HG03039 (cell line): Measurements from ENCODE around the gene DOCK9.
"Not testable (repeated sequence)": the region's sequence is repeated elsewhere in the genome, so short reads cannot be mapped to it uniquely, and the experiment has no call there.

ENCODE experiments used
- ATAC-seq: cut with Tn5 transposase; IDR thresholded peaks from one replicate; pipeline ENCODE4 v1.9.1; 2021; ENCODE audit warnings: mild to moderate bottlenecking, moderate library complexity; ENCODE audit not compliant: unreplicated experiment

The DOCK9 gene

DNA sequence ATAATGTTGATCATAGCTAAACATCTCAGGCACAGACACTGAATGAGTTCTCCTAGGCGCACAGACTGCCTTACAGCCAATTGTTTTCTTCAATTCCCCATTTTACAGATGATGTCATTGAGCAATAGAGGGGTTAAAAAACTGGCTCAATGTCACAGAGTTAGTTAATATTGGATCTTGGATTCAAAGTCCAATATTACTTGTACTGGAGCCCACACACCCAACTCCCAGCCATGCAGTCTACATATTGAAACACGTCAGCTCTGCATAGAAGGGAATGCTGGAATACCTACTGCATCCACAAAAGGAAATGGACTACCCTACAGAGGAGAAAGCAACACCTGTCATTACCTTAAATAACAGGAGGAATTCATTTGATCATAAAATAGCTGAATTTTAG, 149.2 kb downstream of the DOCK9 start:
- no peak for ATAC-seq

GRCh38 chr13:98827449-98827848, 150.4 kb downstream of the DOCK9 start:
- ATAC-seq: no peak

- no peak for ATAC-seq
Observed at GRCh38 chr13:98826146-98826545, 151.7 kb downstream of the DOCK9 start.

DNA sequence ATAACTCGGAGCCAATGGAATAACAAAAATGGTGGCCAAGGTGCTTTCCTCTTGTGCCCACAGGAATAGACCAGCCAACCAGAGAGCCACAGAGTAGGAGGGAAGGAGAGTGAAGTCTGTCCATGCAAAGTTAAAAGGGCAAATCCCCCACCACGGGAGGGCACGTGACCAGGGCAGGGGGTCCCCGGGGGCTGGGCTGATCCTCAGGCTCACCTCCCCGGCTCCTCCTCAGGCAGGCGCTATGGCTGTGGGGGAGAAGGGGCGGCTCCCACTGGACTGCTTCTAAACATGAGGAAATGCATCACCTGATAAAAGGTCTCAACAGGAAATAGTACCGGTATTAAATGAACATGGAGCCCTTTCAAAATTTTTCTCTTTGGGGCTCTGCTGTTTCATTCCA, 152.2 kb downstream of the DOCK9 start:
- ATAC-seq: no peak

DNA sequence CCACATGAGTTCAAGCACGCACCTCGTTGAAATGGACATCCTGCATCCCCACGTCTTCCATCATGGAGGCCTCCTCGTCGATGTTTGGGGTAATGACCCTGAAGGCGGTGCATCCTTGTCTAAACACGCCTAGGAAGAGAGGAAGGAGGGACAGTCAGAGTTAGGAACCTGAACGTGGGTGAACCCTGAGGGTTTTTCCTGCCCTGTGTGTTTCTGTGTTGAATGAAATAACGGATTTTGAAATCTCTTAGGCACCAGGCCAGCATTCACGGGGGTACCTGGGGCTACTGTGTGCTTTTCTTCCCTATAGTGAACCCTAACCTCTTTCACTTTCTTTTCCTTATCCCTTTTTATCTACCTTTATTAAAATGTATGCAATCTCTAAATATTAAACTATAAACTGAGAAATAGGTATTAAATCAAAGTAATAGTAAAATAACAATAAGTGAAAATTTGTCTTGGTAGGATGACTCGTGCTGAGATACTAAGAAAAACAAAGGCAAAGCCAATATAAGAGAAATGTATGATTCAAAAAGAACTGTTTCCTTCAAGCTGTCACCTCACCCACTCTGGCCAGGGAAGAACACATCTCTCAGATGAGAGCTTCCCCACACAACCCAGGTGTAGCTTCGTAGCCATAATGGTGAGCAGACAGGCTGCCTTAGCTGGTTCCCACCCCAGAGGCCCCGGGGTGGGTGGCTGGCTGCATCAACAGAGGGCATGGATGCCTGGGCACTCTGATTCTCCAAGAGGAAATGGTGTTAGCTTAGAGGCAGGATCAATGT, 153.3 kb downstream of the DOCK9 start:
- ATAC-seq: no peak

- no peak for ATAC-seq
Observed at GRCh38 chr13:98823442-98823841, 154.4 kb downstream of the DOCK9 start.

DNA sequence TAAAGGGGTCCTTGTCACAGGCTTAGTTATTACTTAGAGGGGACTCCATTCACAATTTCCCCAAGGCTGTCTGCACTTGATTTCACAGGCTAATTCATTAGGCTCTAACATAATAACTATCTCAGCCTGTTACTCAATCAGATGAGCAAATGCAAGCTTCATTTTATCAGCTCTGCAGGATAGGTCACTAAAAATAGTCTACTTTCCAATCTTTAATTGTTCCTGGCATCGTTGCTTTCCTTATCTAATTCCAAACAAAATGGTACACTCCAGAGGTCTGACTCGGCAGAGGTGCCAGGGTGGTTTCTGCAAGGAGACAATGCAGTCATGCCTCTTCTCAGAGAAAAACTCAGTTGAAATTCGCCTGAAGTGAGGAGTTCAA, 155.6 kb downstream of the DOCK9 start:
- no peak for ATAC-seq

GRCh38 chr13:98821372-98822224, 156.3 kb downstream of the DOCK9 start:
- no peak for ATAC-seq

DNA sequence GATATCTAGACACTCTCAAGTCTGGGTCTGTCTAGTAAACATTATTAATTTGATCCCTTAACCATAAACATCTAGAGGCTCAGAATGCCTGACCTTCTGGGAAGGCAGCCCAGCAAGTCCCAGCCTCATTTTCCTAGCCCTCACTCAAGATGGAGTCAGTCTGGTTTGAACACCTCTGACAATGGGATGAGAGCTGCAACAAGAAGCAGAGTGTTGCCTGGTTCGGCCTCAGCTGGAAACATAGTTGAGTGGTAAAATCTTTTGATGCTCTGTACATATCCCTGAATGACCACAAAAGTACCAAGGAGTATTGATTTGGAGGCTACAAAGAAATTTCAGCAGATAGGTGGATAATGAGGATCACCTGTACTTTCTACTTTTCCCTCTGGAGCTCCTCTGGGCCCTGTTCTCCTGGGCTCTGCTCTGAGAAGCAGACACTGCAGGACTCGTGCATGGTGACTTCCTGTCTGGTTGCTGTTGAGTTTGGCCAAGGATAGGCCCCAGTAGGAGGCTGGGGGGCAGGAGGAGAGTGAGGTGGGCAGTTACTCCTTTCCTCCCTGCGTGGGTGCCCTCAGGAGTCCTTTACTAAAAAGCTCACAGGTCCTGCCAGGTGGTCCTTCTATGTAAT, 157.0 kb downstream of the DOCK9 start:
- ATAC-seq: no peak

GRCh38 chr13:98820300-98820699, 157.6 kb downstream of the DOCK9 start:
- ATAC-seq: no peak

- no peak for ATAC-seq
Observed at GRCh38 chr13:98819382-98820010, 158.4 kb downstream of the DOCK9 start.

- no peak for ATAC-seq
Observed at GRCh38 chr13:98816406-98816805, 161.5 kb downstream of the DOCK9 start.

DNA sequence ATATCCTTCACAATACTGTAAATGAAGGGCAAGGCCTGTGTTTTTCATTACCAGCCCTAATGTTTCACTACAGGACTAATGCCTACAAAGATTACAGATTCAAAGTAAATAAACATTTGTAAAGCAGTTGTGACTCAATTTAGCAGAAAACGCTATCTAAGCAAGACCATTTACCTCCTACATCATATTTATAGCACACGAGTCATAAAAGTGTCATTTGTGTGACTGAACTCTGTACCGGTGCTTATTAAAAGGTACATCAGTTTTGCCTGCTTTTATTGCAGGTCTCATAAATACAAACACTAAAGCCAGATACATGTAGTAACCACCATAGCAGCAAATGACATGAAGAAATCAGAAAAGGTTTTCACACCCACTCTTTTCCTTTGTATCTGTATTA, 163.9 kb downstream of the DOCK9 start:
- ATAC-seq: no peak

DNA sequence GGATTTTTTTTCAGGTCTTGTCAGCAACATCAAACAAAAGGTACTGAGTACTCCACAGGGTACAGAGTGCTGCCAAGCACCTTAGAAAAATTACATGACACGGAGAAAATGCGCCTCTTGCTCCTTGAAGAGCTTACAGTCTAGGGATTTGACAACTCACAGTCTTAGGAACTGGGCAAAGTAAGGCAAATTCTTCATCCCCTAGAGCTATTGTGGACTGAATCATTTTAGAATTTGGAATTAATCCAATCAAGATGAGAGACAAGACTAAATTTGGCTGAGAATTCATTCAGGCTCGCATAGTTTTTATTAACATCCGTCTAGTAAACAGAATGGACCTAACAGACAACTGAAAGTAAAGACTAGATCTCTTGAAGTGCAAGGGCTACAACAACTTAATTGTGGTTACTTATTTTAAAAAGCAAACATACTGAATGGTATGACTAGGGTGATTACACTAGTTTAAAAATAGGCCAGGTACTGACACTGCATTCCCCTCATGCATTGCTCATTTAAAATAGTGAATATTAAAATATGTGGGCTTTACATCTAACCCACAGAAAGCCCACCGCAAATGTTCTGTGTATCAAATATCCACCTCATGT, 165.6 kb downstream of the DOCK9 start:
- not testable (repeated sequence) for ATAC-seq

- no peak for ATAC-seq
Observed at GRCh38 chr13:98810746-98811145, 167.1 kb downstream of the DOCK9 start.

DNA sequence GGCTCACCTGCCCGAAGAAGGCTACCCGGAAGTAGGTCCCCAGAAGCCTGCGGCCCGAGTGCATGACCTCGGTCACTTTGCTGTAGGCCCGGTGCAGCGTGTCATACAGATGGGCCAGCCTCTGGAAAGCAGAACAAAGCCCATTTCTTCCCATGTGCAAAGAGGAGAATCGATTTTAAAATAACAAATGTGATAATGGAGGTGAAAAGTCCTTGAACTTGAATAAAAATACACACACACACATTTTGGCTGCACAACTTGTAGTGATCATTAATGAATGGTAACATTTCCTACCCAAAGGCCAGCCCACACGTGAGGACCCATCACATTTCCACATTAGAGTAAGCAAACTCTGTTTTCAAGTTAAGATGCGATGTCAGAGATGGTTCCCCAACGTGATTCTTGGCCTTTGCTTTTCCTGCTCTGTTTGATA, 168.5 kb downstream of the DOCK9 start:
- ATAC-seq: no peak

DNA sequence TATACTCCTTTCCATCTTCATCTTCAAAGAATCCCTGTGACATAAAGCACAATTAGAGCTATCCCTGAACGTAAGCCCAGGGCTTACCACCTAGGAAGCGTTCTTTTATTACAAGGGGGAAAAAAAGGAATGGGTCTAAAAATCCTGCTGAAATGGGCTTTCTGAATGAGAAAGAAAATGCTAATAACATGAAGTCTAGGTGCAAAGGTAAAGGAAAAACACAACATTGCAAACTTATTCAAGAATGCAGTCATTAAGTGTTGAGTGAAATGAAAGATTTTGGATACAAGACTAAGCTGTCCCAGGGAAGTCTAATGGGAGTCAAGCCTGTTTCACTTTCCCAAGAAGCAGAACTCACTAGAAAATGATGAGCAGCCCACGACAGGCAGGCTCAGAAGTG, 170.1 kb downstream of the DOCK9 start:
- no peak for ATAC-seq

GRCh38 chr13:98804336-98804855, 173.5 kb downstream of the DOCK9 start:
- no peak for ATAC-seq

DNA sequence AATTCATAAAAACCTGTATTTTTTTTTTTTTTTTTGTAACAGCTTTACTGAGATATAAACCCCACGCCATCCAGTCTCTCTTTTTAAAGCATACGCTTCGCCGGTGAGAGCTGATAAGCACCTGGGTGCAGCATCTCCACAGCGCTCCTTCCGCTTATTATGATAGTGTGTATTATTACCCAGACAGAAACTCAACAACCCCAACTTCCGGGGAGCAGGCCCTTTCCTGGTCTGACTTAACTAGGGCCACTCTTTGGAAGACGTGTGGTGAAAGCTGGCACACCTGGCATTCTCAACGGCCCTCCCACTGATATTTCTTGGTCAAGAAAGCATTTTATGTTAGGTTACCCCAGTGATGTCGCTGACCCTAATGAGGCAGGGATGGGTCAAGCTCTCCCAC, 173.9 kb downstream of the DOCK9 start:
- no peak for ATAC-seq

- no peak for ATAC-seq
Observed at GRCh38 chr13:98803111-98803561, 174.7 kb downstream of the DOCK9 start.
